ENCODE results near the gene COL18A1. TPM values are rescaled to one million over a fixed set of nuclear protein-coding genes. Genes with fewer than 3 reads are reported as not detected.

COL18A1 gene
- total and polyA plus RNA-seq, 10 donors = 35.0 to 208 (median 86.4) TPM

DNA sequence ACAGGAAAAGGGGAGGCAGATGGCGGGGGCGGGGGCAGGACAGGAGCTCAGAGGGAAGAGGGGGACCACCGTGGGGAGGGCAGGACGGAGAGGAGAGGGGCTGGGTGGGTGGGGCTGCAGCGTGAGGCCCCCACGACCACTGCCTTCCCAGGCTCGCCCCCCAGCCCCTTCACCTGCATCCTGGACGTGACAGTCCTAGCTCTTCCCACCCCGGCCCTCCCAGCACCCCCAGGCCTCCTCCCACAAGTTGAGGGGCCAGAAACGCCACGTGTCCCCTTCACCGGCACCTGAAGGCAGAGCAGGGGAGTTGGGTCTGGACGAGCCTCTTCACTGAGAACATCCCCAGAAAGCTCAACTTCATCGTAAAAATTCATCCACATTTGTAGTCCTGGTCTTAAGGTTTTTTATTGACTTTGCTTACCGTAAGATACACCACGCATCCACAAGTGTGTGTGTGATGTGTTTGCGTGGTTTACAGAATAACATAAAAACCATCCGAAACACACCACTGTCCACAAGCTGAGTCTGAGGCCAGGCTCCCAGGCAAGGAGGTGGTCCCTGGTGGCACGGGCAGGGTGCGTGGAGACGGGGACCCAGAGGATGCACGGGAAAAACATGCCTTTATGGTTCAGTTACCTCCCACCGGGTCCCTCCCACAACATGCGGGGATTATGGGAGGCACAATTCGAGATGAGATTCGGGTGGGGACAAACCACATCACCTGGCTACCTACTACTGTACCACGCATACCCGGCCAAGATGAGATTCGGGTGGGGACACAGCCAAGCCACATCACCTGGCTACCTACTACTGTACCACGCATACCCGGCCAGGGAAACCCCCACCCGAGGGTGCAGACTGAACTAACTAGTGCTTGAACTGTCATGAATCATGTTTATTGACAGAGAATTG, 13.9 kb upstream of the COL18A1 start:
- H3K9me3 ChIP-seq = no peaks in the 10 kb centered on the region
- intact Hi-C loops (cut with DNase I; ENCODE audit: low total_unique reads) = no loop called here
- peak; percentile 51 for DNase-seq
- no peak overlapping the region for H3K4me3 ChIP-seq
- H3K36me3 ChIP-seq = no peaks in the 10 kb centered on the region
- H3K4me1 ChIP-seq = peaks cover 4 to 23% (median 14%) of the 10 kb centered on the region in 6 donors
- H3K27ac ChIP-seq = no peak overlapping the region
- no peak for TF ChIP-seq POLR2A (IDR thresholded peaks at IDR 0.05)
- no peak for TF ChIP-seq CTCF (IDR thresholded peaks at IDR 0.05 in 8 of 11, conservative IDR thresholded peaks at IDR 0.05 in 3 of 11)
- no peak for TF ChIP-seq POLR2AphosphoS5 (IDR thresholded peaks at IDR 0.05)
- WGBS, 5 donors = 85 to 91% (median 90%) methylated on average over 27 to 32 of the region's 32 CpGs
- H3K27me3 ChIP-seq (replicated peaks in 1 of 7) = peaks cover 0 to 41% (median 0%) of the 10 kb centered on the region in 7 donors

DNA sequence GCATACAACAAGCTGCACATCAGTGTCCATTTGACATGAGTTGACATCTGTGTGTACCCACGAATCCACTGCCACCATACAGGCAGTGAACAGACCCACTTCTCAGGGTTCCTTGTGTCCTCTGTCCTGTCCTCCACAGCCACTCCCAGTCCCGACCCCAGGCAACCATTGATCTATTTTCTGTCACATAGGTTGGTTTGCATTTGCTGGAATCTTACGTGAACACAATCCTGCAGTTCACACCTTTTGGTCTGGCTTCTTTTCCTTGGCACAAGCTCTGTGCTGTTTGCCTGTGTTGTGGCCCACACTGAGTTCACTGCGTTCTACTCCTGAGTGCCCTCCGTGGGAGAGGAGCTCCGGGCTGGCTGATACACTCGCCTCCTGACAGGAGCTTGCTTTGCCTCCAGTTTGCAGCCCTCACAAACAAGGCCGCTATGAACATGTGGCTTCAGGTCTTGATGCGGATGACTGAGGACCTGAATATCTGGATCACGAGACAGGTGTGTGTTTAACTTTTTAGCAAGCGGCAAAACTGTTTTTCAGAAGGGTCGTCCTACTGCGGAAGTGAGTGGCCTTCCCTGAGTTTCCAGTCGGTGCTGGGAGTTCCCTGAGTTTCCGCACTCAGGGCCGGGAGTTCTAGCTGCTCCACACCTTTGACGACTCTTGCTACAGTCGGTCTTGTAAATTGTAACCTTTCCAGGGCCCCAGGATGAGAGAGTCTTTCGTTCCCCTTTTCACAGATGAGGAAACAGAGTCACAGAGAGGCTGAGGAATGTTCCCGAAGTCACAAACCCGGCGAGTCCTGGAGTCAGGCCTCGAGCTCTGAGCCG, 13.0 kb upstream of the COL18A1 start:
- Histone ChIP-seq H3K27me3 (replicated peaks in 1 of 7) (peaks cover 0 to 34% (median 0%) of the 10 kb centered on the region in 7 donors), H3K36me3 (no peaks in the 10 kb centered on the region), H3K4me3 (no peak overlapping the region), H3K4me1 (peaks cover 0 to 14% (median 7%) of the 10 kb centered on the region in 6 donors), H3K9me3 (no peaks in the 10 kb centered on the region), H3K27ac (no peak overlapping the region)
- peak; percentile 36 for DNase-seq
- WGBS, 5 donors = 86 to 89% (median 87%) methylated on average over 23 to 24 of the region's 24 CpGs
- TF ChIP-seq POLR2AphosphoS5 (IDR thresholded peaks at IDR 0.05) (no peak), POLR2A (IDR thresholded peaks at IDR 0.05) (no peak), CTCF (IDR thresholded peaks at IDR 0.05 in 8 of 11, conservative IDR thresholded peaks at IDR 0.05 in 3 of 11) (no peak)
- intact Hi-C loops (cut with DNase I; ENCODE audit: low total_unique reads) = no loop called here

DNA sequence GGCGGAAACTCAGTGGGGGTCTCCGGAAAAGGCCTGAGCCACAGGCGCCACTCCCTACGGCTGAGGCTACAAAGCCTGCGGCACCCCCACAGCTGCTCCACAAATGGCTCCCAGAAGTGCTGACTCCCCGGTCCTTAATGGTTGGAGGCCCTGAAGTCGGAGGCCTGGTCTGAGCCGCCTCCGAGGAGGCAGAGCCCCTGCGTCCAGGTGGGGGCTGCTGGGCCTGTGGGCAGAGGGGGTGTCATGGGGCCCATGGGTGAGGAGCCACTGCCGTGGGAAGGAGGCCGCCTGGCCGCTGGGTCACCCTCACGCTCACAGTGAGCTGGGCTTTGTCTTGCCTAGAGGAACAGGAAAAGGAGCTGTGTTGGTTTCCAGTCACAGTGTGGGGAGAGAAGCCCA, 12.4 kb upstream of the COL18A1 start:
- no peaks in the 10 kb centered on the region for H3K36me3 ChIP-seq
- H3K4me1 ChIP-seq = peaks cover 0 to 8% (median 2%) of the 10 kb centered on the region in 6 donors
- no peaks in the 10 kb centered on the region for H3K9me3 ChIP-seq
- WGBS, 5 donors = 86 to 91% (median 90%) methylated on average over 6 to 14 of the region's 14 CpGs
- no peak overlapping the region for H3K4me3 ChIP-seq
- peaks cover 0 to 34% (median 0%) of the 10 kb centered on the region in 7 donors for H3K27me3 ChIP-seq (replicated peaks in 1 of 7)
- peak; percentile 64 for DNase-seq
- intact Hi-C loops (cut with DNase I; ENCODE audit: low total_unique reads) = no loop called here
- TF ChIP-seq POLR2AphosphoS5 (IDR thresholded peaks at IDR 0.05) = no peak
- TF ChIP-seq CTCF (IDR thresholded peaks at IDR 0.05 in 8 of 11, conservative IDR thresholded peaks at IDR 0.05 in 3 of 11) = no peak
- TF ChIP-seq POLR2A (IDR thresholded peaks at IDR 0.05) = no peak
- no peak overlapping the region for H3K27ac ChIP-seq

Data from spleen (tissue), 11 donors.